ENCODE data around the gene RAET1G. TPM values are rescaled to one million over a fixed set of nuclear protein-coding genes. Genes with fewer than 3 reads are reported as not detected.

Gene RAET1G, protein sequence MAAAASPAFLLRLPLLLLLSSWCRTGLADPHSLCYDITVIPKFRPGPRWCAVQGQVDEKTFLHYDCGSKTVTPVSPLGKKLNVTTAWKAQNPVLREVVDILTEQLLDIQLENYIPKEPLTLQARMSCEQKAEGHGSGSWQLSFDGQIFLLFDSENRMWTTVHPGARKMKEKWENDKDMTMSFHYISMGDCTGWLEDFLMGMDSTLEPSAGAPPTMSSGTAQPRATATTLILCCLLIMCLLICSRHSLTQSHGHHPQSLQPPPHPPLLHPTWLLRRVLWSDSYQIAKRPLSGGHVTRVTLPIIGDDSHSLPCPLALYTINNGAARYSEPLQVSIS
- total RNA-seq (2011; cell fraction: chromatin; rRNA removed; ENCODE audit: low replicate concordance) = not detected in 2 replicates
- total RNA-seq (2011; cell fraction: nucleolus; rRNA removed) = not detected in 2 replicates
- 0.61 TPM in 1 of 2 replicates, not detected in the other for total RNA-seq (2011; cell fraction: nucleoplasm; rRNA removed)
- total RNA-seq (2014; rRNA removed) (not detected in 2 replicates), total RNA-seq (2014; rRNA removed; fragmentation: Illumina TruSeq; extraction: Trizol) (not detected in 2 replicates), total RNA-seq (2015; rRNA removed; fragmentation: Illumina TruSeq; extraction: Trizol) (not detected in 2 replicates), total RNA-seq (2021) (not detected in 2 replicates), polyA plus RNA-seq (2011; rRNA removed) (0.11 TPM in 1 of 2 replicates, not detected in the other), polyA plus RNA-seq (2014; fragmentation: Illumina TruSeq; extraction: Trizol) (not detected in 2 replicates), polyA plus RNA-seq (2014; fragmentation: Nextera tagmentation; extraction: Ambion mirVana) (not detected), polyA plus RNA-seq (2014; rRNA removed) (not detected in 2 replicates), polyA minus RNA-seq (2011; rRNA and poly(A)+ RNA removed) (not detected in 2 replicates), Bru-seq, nascent RNA (not detected), BruChase-seq, experiment 1, labeled RNA remaining after a 2-hour chase (not detected), BruChase-seq, experiment 2, labeled RNA remaining after a 6-hour chase (not detected)
- 0.13 TPM in 1 of 2 replicates, not detected in the other for polyA plus RNA-seq (2011; cell fraction: cytosol; rRNA removed)
- polyA plus RNA-seq (2011; cell fraction: nucleus; rRNA removed) = 0.16 TPM in 1 of 2 replicates, not detected in the other
- polyA plus RNA-seq (2012) = 0.07 TPM in 1 of 2 replicates, not detected in the other
- not detected in 2 replicates for polyA minus RNA-seq (2011; cell fraction: cytosol; rRNA and poly(A)+ RNA removed)
- not detected in 2 replicates for polyA minus RNA-seq (2011; cell fraction: nucleus; rRNA and poly(A)+ RNA removed)
- long read RNA-seq, experiment 1 = 0 reads
- long read RNA-seq, experiment 2 = 0 reads
- long read RNA-seq, experiment 3 = 0 reads

DNA sequence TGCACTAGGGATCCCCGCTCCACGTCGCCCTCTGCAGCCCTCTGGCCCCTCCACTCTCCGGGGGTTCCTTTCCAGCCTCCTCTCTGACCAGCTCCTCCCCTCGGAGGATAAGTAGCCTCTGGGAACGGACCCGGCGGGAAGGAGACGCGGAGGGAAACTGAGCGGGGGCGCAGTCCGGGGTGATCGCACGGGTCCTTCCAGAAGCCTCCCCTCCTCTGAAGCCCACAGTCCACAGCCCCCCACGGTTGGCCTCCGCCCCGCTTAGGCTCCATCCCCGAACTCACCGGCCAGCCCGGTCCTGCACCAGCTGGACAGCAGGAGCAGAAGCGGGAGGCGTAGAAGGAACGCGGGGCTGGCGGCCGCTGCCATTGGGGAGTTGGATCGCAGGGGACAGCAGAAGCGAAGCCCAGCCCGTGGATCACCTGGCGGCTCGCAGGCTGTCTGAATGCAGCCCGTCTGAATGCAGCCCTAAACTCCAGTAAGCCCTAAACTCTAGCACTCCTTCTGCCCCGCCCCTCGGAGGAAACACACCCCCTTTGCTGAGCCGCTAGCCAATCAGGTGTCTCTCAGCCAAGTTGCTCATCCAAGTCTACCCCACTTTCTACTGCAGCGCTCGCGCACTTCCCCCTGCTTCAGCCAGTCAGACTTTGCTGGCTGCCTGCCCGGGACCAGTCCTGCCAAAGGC, at the start of gene RAET1G:
Gene RAET1G (minus strand): TSS at position 480 of the 685 bp plus-strand sequence. CDS start 111 bp downstream, at position 369.
- 11% methylated on average over 33 of the region's 40 CpGs for WGBS (ENCODE audit: insufficient coverage, low coverage, missing lambda C conversion rate)
- Histone ChIP-seq H3K4me1 (replicated peaks in 1 of 2; ENCODE audit: control insufficient read depth in 2 of 2, insufficient read depth in 2 of 2, low read length in 2 of 2) (peaks cover 0 to 26% of the 10 kb centered on the region in 2 experiments; a peak in 3 of 5 replicates), H3K9me1 (ENCODE audit: control insufficient read depth, insufficient read depth, low read length) (no peaks in the 10 kb centered on the region), H3K9me3 (replicated peaks; ENCODE audit: control insufficient read depth, insufficient read depth, low read depth, low read length) (no peaks in the 10 kb centered on the region), H2AFZ (ENCODE audit: low read depth, low read length) (peak within 1 kb of the TSS; percentile 54), H3K4me3 (0 out of 2 replicates have a peak within 1 kb of the TSS, but pooled peaks have one; percentile 2), H3K27me3 (ENCODE audit: control insufficient read depth in 2 of 2, insufficient read depth in 2 of 2, low read length in 2 of 2) (peaks cover 13 to 63% of the 10 kb centered on the region in 2 experiments; a peak in 4 of 5 replicates), H3K4me2 (ENCODE audit: insufficient read depth, low read length) (peak within 1 kb of the TSS; percentile 56), H3K27ac (ENCODE audit: extremely low read depth, low read depth, low read length) (no peak within 1 kb of the TSS), H4K20me1 (replicated peaks; ENCODE audit: control insufficient read depth, insufficient read depth, low read length) (peaks cover 4% of the 10 kb centered on the region; the same call in 1 of the 2 replicates), H3K9ac (ENCODE audit: insufficient read depth in 1 of 2, low read depth in 2 of 2, low read length in 2 of 2) (peak within 1 kb of the TSS in 1 of 2 experiments; percentile 19; a peak in 1 of 4 replicates), H3K79me2 (ENCODE audit: control insufficient read depth, insufficient read depth, low read length) (no peaks in the 10 kb centered on the region), H3K36me3 (ENCODE audit: control insufficient read depth, insufficient read depth, low read length) (no peaks in the 10 kb centered on the region)
- in situ Hi-C loops (cut with MboI) (loop anchor here (5.0 to 25.0 kb wide), 3 partner anchors 80 to 885 kb away; no protein-coding TSS in a partner anchor), intact Hi-C loops (cut with micrococcal nuclease) (no loop called here)
- ChIA-PET POLR2A (interaction anchor here (0.7 kb wide), 2 partner anchors 8 to 859 kb away, joined by 3 read pairs; no protein-coding TSS in a partner anchor), CTCF (ENCODE audit: low intra/inter-chr PET ratio) (no interaction called here)
- no TSS peak for BruUV-seq (replicated peaks)
- DNase-seq (ENCODE audit: extremely low read depth in 1 of 4, low spot score in 3 of 4) (peak; percentile 74 to 93 (median 89)), ATAC-seq (peak; percentile 80), FAIRE-seq (peak; percentile 80)
- TF ChIP-seq KLF13 (tag; IDR thresholded peaks at IDR 0.05; ENCODE audit: borderline replicate concordance, low read depth) (0 out of 2 replicates have a peak, but pooled peaks have one; percentile 51), NFIC (IDR thresholded peaks at IDR 0.05) (peak; percentile 61)
- TF ChIP-seq, protein P1, sequence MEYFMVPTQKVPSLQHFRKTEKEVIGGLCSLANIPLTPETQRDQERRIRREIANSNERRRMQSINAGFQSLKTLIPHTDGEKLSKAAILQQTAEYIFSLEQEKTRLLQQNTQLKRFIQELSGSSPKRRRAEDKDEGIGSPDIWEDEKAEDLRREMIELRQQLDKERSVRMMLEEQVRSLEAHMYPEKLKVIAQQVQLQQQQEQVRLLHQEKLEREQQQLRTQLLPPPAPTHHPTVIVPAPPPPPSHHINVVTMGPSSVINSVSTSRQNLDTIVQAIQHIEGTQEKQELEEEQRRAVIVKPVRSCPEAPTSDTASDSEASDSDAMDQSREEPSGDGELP (CRISPR knock-in tag; IDR thresholded peaks at IDR 0.05; ENCODE audit: borderline replicate concordance) = peak; percentile 67
- TF ChIP-seq, protein P2, sequence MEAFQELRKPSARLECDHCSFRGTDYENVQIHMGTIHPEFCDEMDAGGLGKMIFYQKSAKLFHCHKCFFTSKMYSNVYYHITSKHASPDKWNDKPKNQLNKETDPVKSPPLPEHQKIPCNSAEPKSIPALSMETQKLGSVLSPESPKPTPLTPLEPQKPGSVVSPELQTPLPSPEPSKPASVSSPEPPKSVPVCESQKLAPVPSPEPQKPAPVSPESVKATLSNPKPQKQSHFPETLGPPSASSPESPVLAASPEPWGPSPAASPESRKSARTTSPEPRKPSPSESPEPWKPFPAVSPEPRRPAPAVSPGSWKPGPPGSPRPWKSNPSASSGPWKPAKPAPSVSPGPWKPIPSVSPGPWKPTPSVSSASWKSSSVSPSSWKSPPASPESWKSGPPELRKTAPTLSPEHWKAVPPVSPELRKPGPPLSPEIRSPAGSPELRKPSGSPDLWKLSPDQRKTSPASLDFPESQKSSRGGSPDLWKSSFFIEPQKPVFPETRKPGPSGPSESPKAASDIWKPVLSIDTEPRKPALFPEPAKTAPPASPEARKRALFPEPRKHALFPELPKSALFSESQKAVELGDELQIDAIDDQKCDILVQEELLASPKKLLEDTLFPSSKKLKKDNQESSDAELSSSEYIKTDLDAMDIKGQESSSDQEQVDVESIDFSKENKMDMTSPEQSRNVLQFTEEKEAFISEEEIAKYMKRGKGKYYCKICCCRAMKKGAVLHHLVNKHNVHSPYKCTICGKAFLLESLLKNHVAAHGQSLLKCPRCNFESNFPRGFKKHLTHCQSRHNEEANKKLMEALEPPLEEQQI (IDR thresholded peaks at IDR 0.05) = no peak
- TF ChIP-seq, protein P3, sequence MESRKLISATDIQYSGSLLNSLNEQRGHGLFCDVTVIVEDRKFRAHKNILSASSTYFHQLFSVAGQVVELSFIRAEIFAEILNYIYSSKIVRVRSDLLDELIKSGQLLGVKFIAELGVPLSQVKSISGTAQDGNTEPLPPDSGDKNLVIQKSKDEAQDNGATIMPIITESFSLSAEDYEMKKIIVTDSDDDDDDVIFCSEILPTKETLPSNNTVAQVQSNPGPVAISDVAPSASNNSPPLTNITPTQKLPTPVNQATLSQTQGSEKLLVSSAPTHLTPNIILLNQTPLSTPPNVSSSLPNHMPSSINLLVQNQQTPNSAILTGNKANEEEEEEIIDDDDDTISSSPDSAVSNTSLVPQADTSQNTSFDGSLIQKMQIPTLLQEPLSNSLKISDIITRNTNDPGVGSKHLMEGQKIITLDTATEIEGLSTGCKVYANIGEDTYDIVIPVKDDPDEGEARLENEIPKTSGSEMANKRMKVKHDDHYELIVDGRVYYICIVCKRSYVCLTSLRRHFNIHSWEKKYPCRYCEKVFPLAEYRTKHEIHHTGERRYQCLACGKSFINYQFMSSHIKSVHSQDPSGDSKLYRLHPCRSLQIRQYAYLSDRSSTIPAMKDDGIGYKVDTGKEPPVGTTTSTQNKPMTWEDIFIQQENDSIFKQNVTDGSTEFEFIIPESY (CRISPR knock-in tag; IDR thresholded peaks at IDR 0.05) = 0 out of 2 replicates have a peak, but pooled peaks have one; percentile 27
- TF ChIP-seq, protein P4, sequence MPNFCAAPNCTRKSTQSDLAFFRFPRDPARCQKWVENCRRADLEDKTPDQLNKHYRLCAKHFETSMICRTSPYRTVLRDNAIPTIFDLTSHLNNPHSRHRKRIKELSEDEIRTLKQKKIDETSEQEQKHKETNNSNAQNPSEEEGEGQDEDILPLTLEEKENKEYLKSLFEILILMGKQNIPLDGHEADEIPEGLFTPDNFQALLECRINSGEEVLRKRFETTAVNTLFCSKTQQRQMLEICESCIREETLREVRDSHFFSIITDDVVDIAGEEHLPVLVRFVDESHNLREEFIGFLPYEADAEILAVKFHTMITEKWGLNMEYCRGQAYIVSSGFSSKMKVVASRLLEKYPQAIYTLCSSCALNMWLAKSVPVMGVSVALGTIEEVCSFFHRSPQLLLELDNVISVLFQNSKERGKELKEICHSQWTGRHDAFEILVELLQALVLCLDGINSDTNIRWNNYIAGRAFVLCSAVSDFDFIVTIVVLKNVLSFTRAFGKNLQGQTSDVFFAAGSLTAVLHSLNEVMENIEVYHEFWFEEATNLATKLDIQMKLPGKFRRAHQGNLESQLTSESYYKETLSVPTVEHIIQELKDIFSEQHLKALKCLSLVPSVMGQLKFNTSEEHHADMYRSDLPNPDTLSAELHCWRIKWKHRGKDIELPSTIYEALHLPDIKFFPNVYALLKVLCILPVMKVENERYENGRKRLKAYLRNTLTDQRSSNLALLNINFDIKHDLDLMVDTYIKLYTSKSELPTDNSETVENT (CRISPR knock-in tag; IDR thresholded peaks at IDR 0.05) = 0 out of 2 replicates have a peak, but pooled peaks have one; percentile 9
